ENCODE results near the gene MLLT11.

MLLT11 gene

GRCh38 chr1:151106894-151107293 lies 46.7 kb downstream of the MLLT11 start:
- H3K36me3 ChIP-seq (ENCODE audit: insufficient read depth, low read length), result no peaks in the 10 kb centered on the region
- H3K4me1 ChIP-seq (ENCODE audit: insufficient read depth, low read length, severe bottlenecking), result no peaks in the 10 kb centered on the region
- H3K9ac ChIP-seq (ENCODE audit: low read length), result no peak overlapping the region
- H2AFZ ChIP-seq (ENCODE audit: low read length), result no peak overlapping the region
- H3K9me3 ChIP-seq (ENCODE audit: low read length), result no peaks in the 10 kb centered on the region
- no peaks in the 10 kb centered on the region for H4K20me1 ChIP-seq (ENCODE audit: insufficient read depth, low read length)
- H3K79me2 ChIP-seq (ENCODE audit: insufficient read depth, low read length), result no peaks in the 10 kb centered on the region
- no peaks in the 10 kb centered on the region for H3K9me2 ChIP-seq (ENCODE audit: low read depth, low read length)
- no peak overlapping the region for H3K4me2 ChIP-seq (ENCODE audit: low read length)
- no peak for TF ChIP-seq EZH2 (IDR thresholded peaks at IDR 0.05; ENCODE audit: borderline replicate concordance, low read length)
- TF ChIP-seq CTCF (IDR thresholded peaks at IDR 0.05; ENCODE audit: low read length), result no peak
- no peaks in the 10 kb centered on the region for H3F3A ChIP-seq (ENCODE audit: insufficient read depth, low read length)
- no peak overlapping the region for H3K4me3 ChIP-seq (ENCODE audit: low read depth, low read length, poor library complexity, severe bottlenecking)
- no peaks in the 10 kb centered on the region for H3K27me3 ChIP-seq (ENCODE audit: insufficient read depth, low read length)
- H3K27ac ChIP-seq (ENCODE audit: low read depth, low read length, poor library complexity, severe bottlenecking), result no peak overlapping the region

- Histone ChIP-seq H3K9me2 (ENCODE audit: low read depth, low read length) (no peaks in the 10 kb centered on the region), H3K4me3 (ENCODE audit: low read depth, low read length, poor library complexity, severe bottlenecking) (no peak overlapping the region), H3K9me3 (ENCODE audit: low read length) (no peaks in the 10 kb centered on the region), H3F3A (ENCODE audit: insufficient read depth, low read length) (no peaks in the 10 kb centered on the region), H3K79me2 (ENCODE audit: insufficient read depth, low read length) (no peaks in the 10 kb centered on the region), H3K4me2 (ENCODE audit: low read length) (no peak overlapping the region), H3K27ac (ENCODE audit: low read depth, low read length, poor library complexity, severe bottlenecking) (no peak overlapping the region), H3K36me3 (ENCODE audit: insufficient read depth, low read length) (no peaks in the 10 kb centered on the region), H2AFZ (ENCODE audit: low read length) (no peak overlapping the region), H3K9ac (ENCODE audit: low read length) (no peak overlapping the region), H3K4me1 (ENCODE audit: insufficient read depth, low read length, severe bottlenecking) (no peaks in the 10 kb centered on the region), H3K27me3 (ENCODE audit: insufficient read depth, low read length) (no peaks in the 10 kb centered on the region), H4K20me1 (ENCODE audit: insufficient read depth, low read length) (no peaks in the 10 kb centered on the region)
- TF ChIP-seq CTCF (IDR thresholded peaks at IDR 0.05; ENCODE audit: low read length) (no peak), EZH2 (IDR thresholded peaks at IDR 0.05; ENCODE audit: borderline replicate concordance, low read length) (no peak)
Measured at GRCh38 chr1:151108331-151108730, 48.1 kb downstream of the MLLT11 start.

- Histone ChIP-seq H2AFZ (ENCODE audit: low read length) (no peak overlapping the region), H3K4me2 (ENCODE audit: low read length) (no peak overlapping the region), H3K9me2 (ENCODE audit: low read depth, low read length) (no peaks in the 10 kb centered on the region), H3F3A (ENCODE audit: insufficient read depth, low read length) (no peaks in the 10 kb centered on the region), H3K36me3 (ENCODE audit: insufficient read depth, low read length) (no peaks in the 10 kb centered on the region), H3K4me1 (ENCODE audit: insufficient read depth, low read length, severe bottlenecking) (no peaks in the 10 kb centered on the region), H4K20me1 (ENCODE audit: insufficient read depth, low read length) (no peaks in the 10 kb centered on the region), H3K9ac (ENCODE audit: low read length) (no peak overlapping the region), H3K4me3 (ENCODE audit: low read depth, low read length, poor library complexity, severe bottlenecking) (no peak overlapping the region), H3K79me2 (ENCODE audit: insufficient read depth, low read length) (no peaks in the 10 kb centered on the region), H3K9me3 (ENCODE audit: low read length) (no peaks in the 10 kb centered on the region), H3K27ac (ENCODE audit: low read depth, low read length, poor library complexity, severe bottlenecking) (no peak overlapping the region), H3K27me3 (ENCODE audit: insufficient read depth, low read length) (no peaks in the 10 kb centered on the region)
- no peak for TF ChIP-seq CTCF (IDR thresholded peaks at IDR 0.05; ENCODE audit: low read length)
- no peak for TF ChIP-seq EZH2 (IDR thresholded peaks at IDR 0.05; ENCODE audit: borderline replicate concordance, low read length)
Measured at GRCh38 chr1:151113877-151114276, 53.7 kb downstream of the MLLT11 start.

Measured in OCI-LY1 (cell line).